PC-3 (cell line): Measurements from ENCODE around the gene QSER1. TPM values are rescaled to one million over a fixed set of nuclear protein-coding genes. Genes with fewer than 3 reads are reported as not detected.

Experiments used
- ATAC-seq: fragments of 200-7000 bp; cut with Tn5 transposase; 2 replicates; pipeline ENCODE4 v1.9.1; 2020; ENCODE audit warnings: mild to moderate bottlenecking, moderate library complexity
- BruUV-seq: library from RNA; stranded (reverse); fragments of 400-500 nt; replicated peaks from 2 replicates; lab custom pipeline; 2021; lab: Mats Ljungman, UMichigan
- CTCF ChIA-PET: fragments of 300-600 bp; sonication (Branson Sonifier 250); formaldehyde crosslinking; loops from one replicate; lab custom pipeline; 2022; ENCODE audit warnings: antibody characterized with exemption; lab: Charles Lee
- POLR2A ChIA-PET: fragments of 300-600 bp; sonication (Branson Sonifier 250); formaldehyde crosslinking; loops from one replicate; lab custom pipeline; 2022; ENCODE audit warnings: antibody characterized with exemption; ENCODE audit not compliant: unreplicated experiment; lab: Charles Lee
- DNase-seq: peaks from one replicate; pipeline ENCODE4 v3.0.0-alpha.2; 2015
- H2AFZ ChIP-seq: fragments of 300-600 bp; sonication (generic); 2 replicates; pipeline ENCODE4 v1.6.0; 2016; ENCODE audit warnings: antibody characterized with exemption, low read length
- H3F3A ChIP-seq: fragments of 300-600 bp; sonication (generic); one replicate; pipeline ENCODE4 v1.6.0; 2017; ENCODE audit warnings: antibody characterized with exemption, low read length, control low read depth, mild to moderate bottlenecking; ENCODE audit not compliant: unreplicated experiment
- H3K27ac ChIP-seq: fragments of 300-600 bp; sonication (generic); 2 replicates; pipeline ENCODE4 v1.5.1; 2016; ENCODE audit warnings: mild to moderate bottlenecking, low read length
- H3K27me3 ChIP-seq: fragments of 300-600 bp; sonication (generic); 2 replicates; pipeline ENCODE4 v1.6.1; 2016; ENCODE audit warnings: low read length, mixed read lengths
- H3K36me3 ChIP-seq: fragments of 300-600 bp; sonication (generic); 2 replicates; pipeline ENCODE4 v1.6.1; 2016; ENCODE audit warnings: low read depth, mixed run types, low read length, mixed read lengths
- H3K4me1 ChIP-seq: fragments of 300-600 bp; sonication (generic); 2 replicates; pipeline ENCODE4 v1.5.1; 2016; ENCODE audit warnings: low read length; ENCODE audit not compliant: insufficient read depth
- H3K4me2 ChIP-seq: fragments of 300-600 bp; sonication (generic); 2 replicates; pipeline ENCODE4 v1.6.0; 2016; ENCODE audit warnings: low read length
- H3K4me3 ChIP-seq: fragments of 300-600 bp; sonication (generic); 2 replicates; pipeline ENCODE4 v1.5.1; 2016; ENCODE audit warnings: mild to moderate bottlenecking, low read length, mixed read lengths
- H3K79me2 ChIP-seq: fragments of 300-600 bp; sonication (generic); 2 replicates; pipeline ENCODE4 v1.6.1; 2017; ENCODE audit warnings: low read length, mixed read lengths
- H3K9ac ChIP-seq: fragments of 300-600 bp; sonication (generic); 2 replicates; pipeline ENCODE4 v1.6.0; 2016; ENCODE audit warnings: mild to moderate bottlenecking, low read length
- H3K9me2 ChIP-seq: fragments of 300-600 bp; sonication (generic); replicated peaks from 2 replicates; pipeline ENCODE4 v1.6.1; 2016; ENCODE audit warnings: mixed run types, low read length, mixed read lengths
- H3K9me3 ChIP-seq: fragments of 300-600 bp; sonication (generic); 2 replicates; pipeline ENCODE4 v1.6.1; 2016; ENCODE audit warnings: low read length, mixed read lengths
- H4K20me1 ChIP-seq: fragments of 300-600 bp; sonication (generic); 2 replicates; pipeline ENCODE4 v1.6.1; 2016; ENCODE audit warnings: low read length, mixed read lengths
- EZH2 ChIP-seq: fragments of 300-600 bp; sonication (generic); IDR thresholded peaks from one replicate; pipeline ENCODE4 v1.6.1; 2017; ENCODE audit warnings: antibody characterized with exemption, mild to moderate bottlenecking, low read length; ENCODE audit not compliant: unreplicated experiment
- EZH2phosphoT487 ChIP-seq: fragments of 300-600 bp; sonication (generic); IDR thresholded peaks from 2 replicates; pipeline ENCODE4 v1.6.1; 2018; ENCODE audit warnings: mild to moderate bottlenecking, antibody characterized with exemption, low read length, borderline replicate concordance
- intact Hi-C: fragments of 100-400 bp; cut with micrococcal nuclease; formaldehyde crosslinking; loops from 2 replicates; pipeline ENCODE4 v1.9.0; 2023
- total RNA-seq: library from RNA; depleted of rRNA; stranded (reverse); fragments of >200 nt; gene quantifications from 2 replicates; pipeline ENCODE4 v1.2.3, GENCODE V29; 2014
- TF ChIP-seq, protein P1 (sequence below): fragments of 300-600 bp; sonication (generic); conservative IDR thresholded peaks from 2 replicates; pipeline ENCODE4 v1.5.1; 2017; ENCODE audit warnings: antibody characterized with exemption, low read depth, mild to moderate bottlenecking, low read length

QSER1 gene
- total RNA-seq, 1 experiment from 2014 or later: 19.4 TPM

GRCh38 chr11:32891657-32892354, 805 bp upstream of the QSER1 start:
- Histone ChIP-seq H3K4me2 (peak overlapping the region; percentile 94), H3K36me3 (no peaks in the 10 kb centered on the region), H3F3A (no peaks in the 10 kb centered on the region), H2AFZ (peak overlapping the region; percentile 88), H3K27me3 (no peaks in the 10 kb centered on the region), H3K79me2 (peaks cover 48% of the 10 kb centered on the region), H3K9me2 (no peaks in the 10 kb centered on the region), H3K4me1 (peaks cover 28% of the 10 kb centered on the region), H3K4me3 (peak overlapping the region; percentile 82), H3K27ac (peak overlapping the region; percentile 72), H3K9me3 (no peaks in the 10 kb centered on the region), H3K9ac (peak overlapping the region; percentile 98), H4K20me1 (0 out of 2 replicates have a peak, but pooled peaks cover 1% of the 10 kb centered on the region)
- TSS peak; percentile 53 for BruUV-seq
- ChIA-PET CTCF (interaction anchor here (1.0 kb wide), 1 partner anchor 92 kb away, joined by 3 read pairs; no protein-coding TSS in a partner anchor), POLR2A (no interaction called here)
- DNase-seq (peak; percentile 31), ATAC-seq (no peak)
- intact Hi-C loops: loop anchor here (2.0 to 10.0 kb wide), 3 partner anchors 71 to 180 kb away; no protein-coding TSS in a partner anchor
- TF ChIP-seq EZH2phosphoT487 (no peak), EZH2 (no peak)
- TF ChIP-seq, protein P1, sequence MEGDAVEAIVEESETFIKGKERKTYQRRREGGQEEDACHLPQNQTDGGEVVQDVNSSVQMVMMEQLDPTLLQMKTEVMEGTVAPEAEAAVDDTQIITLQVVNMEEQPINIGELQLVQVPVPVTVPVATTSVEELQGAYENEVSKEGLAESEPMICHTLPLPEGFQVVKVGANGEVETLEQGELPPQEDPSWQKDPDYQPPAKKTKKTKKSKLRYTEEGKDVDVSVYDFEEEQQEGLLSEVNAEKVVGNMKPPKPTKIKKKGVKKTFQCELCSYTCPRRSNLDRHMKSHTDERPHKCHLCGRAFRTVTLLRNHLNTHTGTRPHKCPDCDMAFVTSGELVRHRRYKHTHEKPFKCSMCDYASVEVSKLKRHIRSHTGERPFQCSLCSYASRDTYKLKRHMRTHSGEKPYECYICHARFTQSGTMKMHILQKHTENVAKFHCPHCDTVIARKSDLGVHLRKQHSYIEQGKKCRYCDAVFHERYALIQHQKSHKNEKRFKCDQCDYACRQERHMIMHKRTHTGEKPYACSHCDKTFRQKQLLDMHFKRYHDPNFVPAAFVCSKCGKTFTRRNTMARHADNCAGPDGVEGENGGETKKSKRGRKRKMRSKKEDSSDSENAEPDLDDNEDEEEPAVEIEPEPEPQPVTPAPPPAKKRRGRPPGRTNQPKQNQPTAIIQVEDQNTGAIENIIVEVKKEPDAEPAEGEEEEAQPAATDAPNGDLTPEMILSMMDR: no peak

DNA sequence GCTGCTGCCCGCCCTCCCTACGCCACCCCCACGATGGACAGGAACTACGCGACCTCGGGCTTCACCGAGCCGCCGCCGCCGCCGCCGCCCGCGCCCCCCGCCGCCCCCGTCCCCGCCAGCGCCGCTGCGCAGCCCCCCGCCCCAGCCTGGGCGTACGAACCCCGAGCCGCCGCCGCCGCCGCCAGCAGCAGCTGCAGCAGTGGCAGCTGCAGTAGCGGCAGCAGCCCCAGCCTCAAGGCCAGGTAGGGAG, 407 bp downstream of the QSER1 start:
- H3K4me3 ChIP-seq: peak overlapping the region; percentile 80
- peaks cover 60% of the 10 kb centered on the region for H3K79me2 ChIP-seq
- H3K27ac ChIP-seq: 0 out of 2 replicates have a peak overlapping the region, but pooled peaks have one; percentile 64
- H3K27me3 ChIP-seq: no peaks in the 10 kb centered on the region
- H2AFZ ChIP-seq: peak overlapping the region; percentile 61; the same call in 1 of the 2 replicates
- H3K4me2 ChIP-seq: peak overlapping the region; percentile 90
- intact Hi-C loops: loop anchor here (5.0 to 10.0 kb wide), 2 partner anchors 172 to 181 kb away; no protein-coding TSS in a partner anchor
- ChIA-PET CTCF (no interaction called here), POLR2A (no interaction called here)
- no TSS peak for BruUV-seq
- H3K36me3 ChIP-seq: no peaks in the 10 kb centered on the region
- peak overlapping the region; percentile 96 for H3K9ac ChIP-seq
- H3K9me3 ChIP-seq: no peaks in the 10 kb centered on the region
- DNase-seq (no peak), ATAC-seq (no peak)
- no peaks in the 10 kb centered on the region for H3K9me2 ChIP-seq
- peaks cover 28% of the 10 kb centered on the region for H3K4me1 ChIP-seq
- H3F3A ChIP-seq: no peaks in the 10 kb centered on the region
- peaks cover 6% of the 10 kb centered on the region; the same call in 1 of the 2 replicates for H4K20me1 ChIP-seq
- TF ChIP-seq, protein P1: no peak
- TF ChIP-seq EZH2 (no peak), EZH2phosphoT487 (no peak)
